Kidney epithelial cell (primary cell): Measurements from ENCODE around the gene ARPC1A. TPM values are rescaled to one million over a fixed set of nuclear protein-coding genes. Genes with fewer than 3 reads are reported as not detected.

Experiments
- DNase-seq: peaks from one replicate; pipeline ENCODE4 v3.0.0-alpha.2; 2010; ENCODE audit warnings: low read depth
- H3K27me3 ChIP-seq: 2 replicates; pipeline ENCODE4 v1.6.0; 2011; ENCODE audit warnings: low read length; ENCODE audit not compliant: control insufficient read depth, insufficient read depth
- H3K36me3 ChIP-seq: 2 replicates; pipeline ENCODE4 v1.5.1; 2011; ENCODE audit warnings: low read length; ENCODE audit not compliant: control insufficient read depth, insufficient read depth
- H3K4me3 ChIP-seq: 2 replicates; pipeline ENCODE4 v1.5.1; 2011; ENCODE audit warnings: low read depth, mild to moderate bottlenecking, control low read depth, low read length
- CTCF ChIP-seq: IDR thresholded peaks from 2 replicates; pipeline ENCODE4 v1.5.1; 2011; ENCODE audit warnings: mild to moderate bottlenecking, moderate library complexity, low read length, control low read depth, inconsistent platforms; ENCODE audit not compliant: insufficient read depth, poor library complexity, severe bottlenecking
- total RNA-seq: library from RNA; depleted of rRNA; stranded (reverse); fragments of >200 nt; gene quantifications from 2 replicates; pipeline ENCODE4 v1.2.3, GENCODE V29; 2015

ARPC1A gene
- total RNA-seq, 1 donor from 2014 or later = 216 TPM

GRCh38 chr7:99380823-99381663, 55.3 kb downstream of the ARPC1A start:
- Histone ChIP-seq H3K36me3 (no peaks in the 10 kb centered on the region), H3K4me3 (no peak overlapping the region), H3K27me3 (no peaks in the 10 kb centered on the region)
- no peak for TF ChIP-seq CTCF
- DNase-seq = no peak

- DNase-seq = no peak
- no peak overlapping the region for H3K4me3 ChIP-seq
- no peak for TF ChIP-seq CTCF
- H3K36me3 ChIP-seq = no peaks in the 10 kb centered on the region
- no peaks in the 10 kb centered on the region for H3K27me3 ChIP-seq
Measured at GRCh38 chr7:99381664-99382075, 56.0 kb downstream of the ARPC1A start.

- H3K36me3 ChIP-seq = no peaks in the 10 kb centered on the region
- no peak for TF ChIP-seq CTCF
- no peak overlapping the region for H3K4me3 ChIP-seq
- H3K27me3 ChIP-seq = no peaks in the 10 kb centered on the region
- no peak for DNase-seq
Measured at GRCh38 chr7:99383203-99383602, 57.5 kb downstream of the ARPC1A start.

- no peak for TF ChIP-seq CTCF
- no peaks in the 10 kb centered on the region for H3K36me3 ChIP-seq
Measured at GRCh38 chr7:99383791-99384370, 58.2 kb downstream of the ARPC1A start.

GRCh38 chr7:99384523-99384922, 58.8 kb downstream of the ARPC1A start:
- no peak overlapping the region for H3K4me3 ChIP-seq
- TF ChIP-seq CTCF = no peak
- H3K36me3 ChIP-seq = no peaks in the 10 kb centered on the region
- no peaks in the 10 kb centered on the region for H3K27me3 ChIP-seq
- no peak for DNase-seq

More at GRCh38 chr7:99383791-99384370, 58.2 kb downstream of the ARPC1A start:
- no peak for DNase-seq
- Histone ChIP-seq H3K27me3 (no peaks in the 10 kb centered on the region), H3K4me3 (no peak overlapping the region)
